Keratinocyte (primary cell): ENCODE data around the gene SSC4D. TPM values are rescaled to one million over a fixed set of nuclear protein-coding genes. Genes with fewer than 3 reads are reported as not detected.
"Not testable (repeated sequence)": the region's sequence is repeated elsewhere in the genome, so short reads cannot be mapped to it uniquely, and the experiment has no call there.

Experiments used
- DNase-seq: peaks from one replicate; pipeline ENCODE4 v3.0.0-alpha.2; 2011; ENCODE audit warnings: low read depth, missing footprints, low spot score
- FAIRE-seq: peaks from 2 replicates; lab custom pipeline; 2011; peaks lifted over from hg19 to GRCh38; lab: Jason Lieb, UNC
- H2AFZ ChIP-seq: 2 replicates; pipeline ENCODE4 v1.6.0; 2012; ENCODE audit warnings: low read length, control low read depth, inconsistent platforms; ENCODE audit not compliant: control insufficient read depth
- H3K27ac ChIP-seq: 2 replicates; pipeline ENCODE4 v1.5.1; 2011; ENCODE audit warnings: low read length; ENCODE audit not compliant: control insufficient read depth, insufficient read depth
- H3K27me3 ChIP-seq: 3 replicates; pipeline ENCODE4 v1.6.0; 2011; ENCODE audit warnings: low read length; ENCODE audit not compliant: control insufficient read depth, insufficient read depth; ENCODE audit errors: extremely low read depth
- H3K36me3 ChIP-seq, 2 experiments: 2 replicates in 1 of 2; 3 replicates in 1 of 2; pipeline ENCODE4 v1.5.1; 2011; ENCODE audit warnings: low read length in 2 of 2, mild to moderate bottlenecking in 1 of 2; ENCODE audit not compliant: control insufficient read depth in 2 of 2, insufficient read depth in 2 of 2; ENCODE audit errors: extremely low read depth in 1 of 2
- H3K4me1 ChIP-seq: 3 replicates; pipeline ENCODE4 v1.5.1; 2011; ENCODE audit warnings: low read length; ENCODE audit not compliant: control insufficient read depth, insufficient read depth; ENCODE audit errors: extremely low read depth
- H3K4me2 ChIP-seq: 3 replicates; pipeline ENCODE4 v1.6.0; 2011; ENCODE audit warnings: low read depth, low read length; ENCODE audit not compliant: control insufficient read depth, insufficient read depth; ENCODE audit errors: extremely low read depth
- H3K4me3 ChIP-seq, 3 experiments: fragments of 200-600 bp in 1 of 3; sonication (generic) in 1 of 3; 2 replicates in 2 of 3; 3 replicates in 1 of 3; pipeline ENCODE4 v1.5.1; 2011 to 2016; ENCODE audit warnings: low read length in 3 of 3, mild to moderate bottlenecking in 3 of 3, control low read depth in 2 of 3, inconsistent platforms in 1 of 3, low read depth in 1 of 3, mixed read lengths in 1 of 3, mixed run types in 1 of 3, moderate library complexity in 1 of 3; ENCODE audit not compliant: control insufficient read depth in 2 of 3, insufficient read depth in 2 of 3; ENCODE audit errors: extremely low read depth in 1 of 3
- H3K79me2 ChIP-seq: 2 replicates; pipeline ENCODE4 v1.6.0; 2012; ENCODE audit warnings: low read length; ENCODE audit not compliant: control insufficient read depth, insufficient read depth
- H3K9ac ChIP-seq: 3 replicates; pipeline ENCODE4 v1.6.0; 2011; ENCODE audit warnings: low read length; ENCODE audit not compliant: control insufficient read depth, insufficient read depth; ENCODE audit errors: extremely low read depth
- H3K9me1 ChIP-seq: 3 replicates; pipeline ENCODE4 v1.6.0; 2011; ENCODE audit warnings: low read length; ENCODE audit not compliant: control insufficient read depth, insufficient read depth; ENCODE audit errors: extremely low read depth
- H3K9me3 ChIP-seq: 2 replicates; pipeline ENCODE4 v1.5.1; 2012; ENCODE audit warnings: low read depth, low read length; ENCODE audit not compliant: control insufficient read depth
- H4K20me1 ChIP-seq: 3 replicates; pipeline ENCODE4 v1.6.0; 2011; ENCODE audit warnings: low read length; ENCODE audit not compliant: control insufficient read depth, insufficient read depth; ENCODE audit errors: extremely low read depth
- EZH2 ChIP-seq: IDR thresholded peaks from one replicate; pipeline ENCODE4 v1.6.1; 2012; ENCODE audit warnings: inconsistent platforms, mild to moderate bottlenecking, low read length, moderate library complexity
- dilution Hi-C: fragments of 300-500 bp; cut with MboI; formaldehyde crosslinking; loops from one replicate; pipeline ENCODE4 v1.7.0; 2020; ENCODE audit warnings: low sequenced_read_pairs; ENCODE audit not compliant: extremely low pct_ligation_motif_present
- polyA plus RNA-seq, 5 experiments: library from polyadenylated mRNA; depleted of rRNA in 3 of 5; stranded (reverse) in 3 of 5; stranded (forward) in 1 of 5; unstranded in 1 of 5; fragments of >200 nt; gene quantifications; 1 replicate in 1 of 5; 2 replicates in 3 of 5; 3 replicates in 1 of 5; pipeline versions ENCODE4 v1.2.1 to v1.2.3, GENCODE V29; 2011 to 2012; ENCODE audit warnings: missing spikeins in 2 of 5, low read depth in 1 of 5, low replicate concordance in 1 of 5
- TF ChIP-seq, protein P1 (sequence below), 3 experiments: IDR thresholded peaks in 1 of 3; conservative IDR thresholded peaks in 1 of 3; optimal IDR thresholded peaks in 1 of 3; 2 replicates in 2 of 3; 3 replicates in 1 of 3; pipeline versions ENCODE3 to v1.5.1; 2011; ENCODE audit warnings: low read length in 3 of 3, mild to moderate bottlenecking in 3 of 3, moderate library complexity in 2 of 3, control low read depth in 1 of 3, inconsistent platforms in 1 of 3; ENCODE audit not compliant: insufficient read depth in 2 of 3; ENCODE audit errors: extremely low read depth in 1 of 3

Gene SSC4D
- polyA plus RNA-seq, 1 donor (not counting 4 experiments of a cell fraction or from before 2014, with no cell fraction given) = 0.98 TPM

DNA sequence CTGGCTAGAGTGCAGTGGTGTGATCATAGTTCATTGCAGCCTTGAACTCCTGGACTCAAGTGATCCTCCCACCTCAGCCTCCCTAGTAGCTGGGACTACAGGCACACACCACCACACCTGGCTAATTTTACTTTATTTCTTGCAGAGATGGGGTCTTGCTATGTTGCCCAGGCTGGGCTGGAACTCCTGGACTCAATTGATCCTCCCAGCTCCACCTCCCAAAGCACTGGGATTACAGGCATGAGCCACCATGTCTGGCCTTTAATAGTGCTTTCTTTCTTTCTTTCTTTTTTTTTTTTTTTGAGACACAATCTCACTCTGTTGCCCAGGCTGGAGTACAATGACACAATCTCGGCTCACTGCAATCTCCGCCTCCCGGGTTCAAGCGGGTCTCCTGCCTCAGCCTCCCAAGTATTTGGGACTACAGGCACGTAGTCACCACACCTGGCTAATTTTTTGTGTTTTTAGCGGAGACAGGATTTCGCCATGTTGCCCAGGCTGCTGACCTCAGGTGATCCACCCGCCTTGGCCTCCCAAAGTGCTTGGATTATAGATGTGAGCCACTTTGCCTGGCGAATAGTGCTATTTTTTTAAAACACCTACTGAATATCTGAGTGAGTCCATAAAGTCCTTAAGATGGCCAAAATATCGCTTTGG lies 8.3 kb upstream of the SSC4D start:
- H3K4me3 ChIP-seq, H4K20me1 ChIP-seq, FAIRE-seq, H3K9me1 ChIP-seq, H3K9me3 ChIP-seq, H3K36me3 ChIP-seq, DNase-seq, H3K9ac ChIP-seq, dilution Hi-C loops, H3K79me2 ChIP-seq, H3K27ac ChIP-seq, H3K4me2 ChIP-seq, H3K27me3 ChIP-seq, H3K4me1 ChIP-seq, H2AFZ ChIP-seq: not testable (repeated sequence)

DNA sequence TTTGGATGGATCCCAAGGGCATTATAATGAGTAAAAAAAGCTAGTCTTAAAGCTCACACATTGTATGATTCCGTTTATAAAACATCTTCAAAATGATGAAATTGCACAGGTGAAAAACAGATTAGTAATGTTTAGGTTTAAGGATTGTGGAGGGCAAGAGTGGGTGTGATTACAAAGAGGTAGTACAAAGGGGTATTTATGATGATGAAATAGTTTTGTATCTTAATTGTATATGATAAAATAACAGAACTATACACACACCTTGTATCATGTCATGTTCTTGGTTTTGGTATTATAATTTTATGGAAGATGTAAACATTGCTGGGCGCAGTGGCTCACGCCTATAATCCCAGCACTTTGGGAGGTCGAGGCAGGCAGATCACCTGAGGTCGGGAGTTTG lies 2.8 kb upstream of the SSC4D start:
- no peaks in the 10 kb centered on the region for H4K20me1 ChIP-seq
- H3K4me2 ChIP-seq = no peak overlapping the region
- no peak overlapping the region for H3K4me3 ChIP-seq
- TF ChIP-seq EZH2 = no peak
- TF ChIP-seq, protein P1, sequence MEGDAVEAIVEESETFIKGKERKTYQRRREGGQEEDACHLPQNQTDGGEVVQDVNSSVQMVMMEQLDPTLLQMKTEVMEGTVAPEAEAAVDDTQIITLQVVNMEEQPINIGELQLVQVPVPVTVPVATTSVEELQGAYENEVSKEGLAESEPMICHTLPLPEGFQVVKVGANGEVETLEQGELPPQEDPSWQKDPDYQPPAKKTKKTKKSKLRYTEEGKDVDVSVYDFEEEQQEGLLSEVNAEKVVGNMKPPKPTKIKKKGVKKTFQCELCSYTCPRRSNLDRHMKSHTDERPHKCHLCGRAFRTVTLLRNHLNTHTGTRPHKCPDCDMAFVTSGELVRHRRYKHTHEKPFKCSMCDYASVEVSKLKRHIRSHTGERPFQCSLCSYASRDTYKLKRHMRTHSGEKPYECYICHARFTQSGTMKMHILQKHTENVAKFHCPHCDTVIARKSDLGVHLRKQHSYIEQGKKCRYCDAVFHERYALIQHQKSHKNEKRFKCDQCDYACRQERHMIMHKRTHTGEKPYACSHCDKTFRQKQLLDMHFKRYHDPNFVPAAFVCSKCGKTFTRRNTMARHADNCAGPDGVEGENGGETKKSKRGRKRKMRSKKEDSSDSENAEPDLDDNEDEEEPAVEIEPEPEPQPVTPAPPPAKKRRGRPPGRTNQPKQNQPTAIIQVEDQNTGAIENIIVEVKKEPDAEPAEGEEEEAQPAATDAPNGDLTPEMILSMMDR (optimal IDR thresholded peaks at IDR 0.05 in 1 of 3, IDR thresholded peaks at IDR 0.05 in 1 of 3, conservative IDR thresholded peaks at IDR 0.05 in 1 of 3; ENCODE audit: extremely low read depth in 1 of 3, insufficient read depth in 2 of 3, low read length in 3 of 3) = no peak
- FAIRE-seq = no peak
- H3K27me3 ChIP-seq = no peaks in the 10 kb centered on the region
- H3K79me2 ChIP-seq = no peaks in the 10 kb centered on the region
- no peak overlapping the region for H2AFZ ChIP-seq
- no peak for DNase-seq
- no peaks in the 10 kb centered on the region for H3K9me3 ChIP-seq
- H3K9me1 ChIP-seq = no peaks in the 10 kb centered on the region
- dilution Hi-C loops = no loop called here
- H3K9ac ChIP-seq = no peak overlapping the region
- H3K4me1 ChIP-seq = no peaks in the 10 kb centered on the region
- no peak overlapping the region for H3K27ac ChIP-seq
- H3K36me3 ChIP-seq = no peaks in the 10 kb centered on the region

DNA sequence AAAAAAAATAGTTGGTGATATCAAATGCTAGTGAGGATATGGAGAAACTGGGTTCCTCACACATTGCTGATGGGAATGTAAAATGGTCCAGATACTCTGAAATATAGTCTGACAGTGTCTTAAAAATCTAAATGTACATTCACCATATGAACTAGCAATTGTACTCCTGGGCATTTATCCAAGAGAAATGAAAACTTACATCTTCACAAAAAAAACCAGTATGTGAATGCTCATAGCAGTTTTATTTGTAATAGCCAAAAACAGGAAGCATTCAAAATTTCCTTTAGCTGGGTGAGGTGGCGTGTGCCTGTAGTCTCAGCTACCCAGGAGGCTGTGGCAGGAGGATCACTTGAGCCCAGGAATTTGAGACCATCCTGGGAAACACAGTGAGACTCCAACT lies 2.1 kb upstream of the SSC4D start:
- no peaks in the 10 kb centered on the region for H3K27me3 ChIP-seq
- FAIRE-seq (no peak), DNase-seq (no peak)
- no peaks in the 10 kb centered on the region for H3K79me2 ChIP-seq
- no peaks in the 10 kb centered on the region for H3K9me3 ChIP-seq
- H3K27ac ChIP-seq = no peak overlapping the region
- dilution Hi-C loops = no loop called here
- no peaks in the 10 kb centered on the region for H4K20me1 ChIP-seq
- H3K9ac ChIP-seq = no peak overlapping the region
- H2AFZ ChIP-seq = no peak overlapping the region
- no peak overlapping the region for H3K4me2 ChIP-seq
- no peaks in the 10 kb centered on the region for H3K9me1 ChIP-seq
- TF ChIP-seq, protein P1 (optimal IDR thresholded peaks at IDR 0.05 in 1 of 3, IDR thresholded peaks at IDR 0.05 in 1 of 3, conservative IDR thresholded peaks at IDR 0.05 in 1 of 3; ENCODE audit: extremely low read depth in 1 of 3, insufficient read depth in 2 of 3, low read length in 3 of 3) = no peak
- TF ChIP-seq EZH2 = no peak
- H3K4me3 ChIP-seq = no peak overlapping the region
- H3K4me1 ChIP-seq = no peaks in the 10 kb centered on the region
- H3K36me3 ChIP-seq = no peaks in the 10 kb centered on the region
